Esophagus squamous epithelium (tissue), 4 donors: ENCODE results near the gene PPFIBP1.

Experiments
- POLR2A ChIP-seq, 4 donors: fragments of 450-650 bp; IDR thresholded peaks; one replicate each; pipeline ENCODE4 v1.6.1; 2017; ENCODE audit warnings: antibody characterized with exemption in 4 of 4, mild to moderate bottlenecking in 4 of 4, moderate library complexity in 3 of 4
- TF ChIP-seq, protein P1 (sequence below), 6 experiments: fragments of 450-650 bp in 4 of 6; fragments of 200-600 bp in 2 of 6; sonication (generic) in 2 of 6; IDR thresholded peaks; one replicate each; pipeline ENCODE4 v1.5.1; 2016 to 2019; ENCODE audit warnings: antibody characterized with exemption in 6 of 6, mild to moderate bottlenecking in 4 of 6, moderate library complexity in 4 of 6

DNA sequence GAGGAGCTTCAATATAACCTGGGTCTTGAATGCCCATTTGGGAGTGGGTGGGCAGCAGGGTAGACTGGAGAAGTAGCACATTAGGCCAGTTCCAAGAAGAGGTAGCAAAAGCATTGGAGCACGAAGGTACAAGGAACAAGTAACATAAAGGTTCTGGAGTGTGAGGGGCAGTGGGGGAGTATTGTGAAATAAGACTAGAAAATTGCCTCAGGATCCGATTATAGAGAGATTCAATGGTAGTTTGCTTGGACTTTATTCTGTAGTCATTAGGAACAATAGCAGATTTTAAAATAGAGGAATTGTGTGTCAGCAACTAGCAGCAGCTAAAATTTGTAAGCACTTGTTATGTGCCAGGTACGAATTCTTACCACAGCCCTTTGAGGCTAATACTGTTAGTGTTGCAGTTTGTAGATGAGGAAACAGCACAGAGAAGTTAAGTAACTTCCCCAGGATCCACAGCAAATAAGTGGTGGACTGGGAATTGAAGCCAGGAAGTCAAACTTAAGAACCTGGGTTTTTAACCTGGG lies 61.8 kb downstream of the PPFIBP1 start:
- TF ChIP-seq, protein P1, sequence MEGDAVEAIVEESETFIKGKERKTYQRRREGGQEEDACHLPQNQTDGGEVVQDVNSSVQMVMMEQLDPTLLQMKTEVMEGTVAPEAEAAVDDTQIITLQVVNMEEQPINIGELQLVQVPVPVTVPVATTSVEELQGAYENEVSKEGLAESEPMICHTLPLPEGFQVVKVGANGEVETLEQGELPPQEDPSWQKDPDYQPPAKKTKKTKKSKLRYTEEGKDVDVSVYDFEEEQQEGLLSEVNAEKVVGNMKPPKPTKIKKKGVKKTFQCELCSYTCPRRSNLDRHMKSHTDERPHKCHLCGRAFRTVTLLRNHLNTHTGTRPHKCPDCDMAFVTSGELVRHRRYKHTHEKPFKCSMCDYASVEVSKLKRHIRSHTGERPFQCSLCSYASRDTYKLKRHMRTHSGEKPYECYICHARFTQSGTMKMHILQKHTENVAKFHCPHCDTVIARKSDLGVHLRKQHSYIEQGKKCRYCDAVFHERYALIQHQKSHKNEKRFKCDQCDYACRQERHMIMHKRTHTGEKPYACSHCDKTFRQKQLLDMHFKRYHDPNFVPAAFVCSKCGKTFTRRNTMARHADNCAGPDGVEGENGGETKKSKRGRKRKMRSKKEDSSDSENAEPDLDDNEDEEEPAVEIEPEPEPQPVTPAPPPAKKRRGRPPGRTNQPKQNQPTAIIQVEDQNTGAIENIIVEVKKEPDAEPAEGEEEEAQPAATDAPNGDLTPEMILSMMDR (IDR thresholded peaks at IDR 0.05): no peak
- TF ChIP-seq POLR2A (IDR thresholded peaks at IDR 0.05): no peak
